Lower leg skin (tissue), 4 donors: ENCODE results near the gene FZD10. TPM values are rescaled to one million over a fixed set of nuclear protein-coding genes. Genes with fewer than 3 reads are reported as not detected.

Experiments
- DNase-seq, 2 donors: peaks; one replicate each; pipeline ENCODE4 v3.0.0-alpha.2; 2019; ENCODE audit warnings: low spot score in 2 of 2
- H3K4me3 ChIP-seq: fragments of 200-600 bp; sonication (generic); 2 replicates; pipeline ENCODE4 v1.5.1; 2017; ENCODE audit warnings: mild to moderate bottlenecking, low read depth; ENCODE audit not compliant: poor library complexity, severe bottlenecking
- CTCF ChIP-seq, 3 donors: fragments of 450-650 bp; IDR thresholded peaks; one replicate each; pipeline ENCODE4 v1.5.1; 2016; ENCODE audit warnings: antibody characterized with exemption in 3 of 3, mild to moderate bottlenecking in 3 of 3, moderate library complexity in 2 of 3
- POLR2A ChIP-seq, 2 donors: fragments of 450-650 bp; IDR thresholded peaks; one replicate each; pipeline ENCODE4 v1.6.1; 2016 to 2017; ENCODE audit warnings: antibody characterized with exemption in 2 of 2, mild to moderate bottlenecking in 1 of 2, moderate library complexity in 1 of 2
- WGBS, 2 donors: methylation state at CpG; one replicate each; pipeline ENCODE4 v1.1.5; 2018; 5-methylcytosine and 5-hydroxymethylcytosine counted together
- intact Hi-C: fragments of 100-400 bp; cut with DNase I; formaldehyde crosslinking; loops from one replicate; pipeline ENCODE4 v1.15.0; 2023; ENCODE audit warnings: low total_unique reads
- total RNA-seq, 4 donors: library from RNA; depleted of rRNA; stranded (reverse); fragments of >200 nt; gene quantifications; one replicate each; pipeline ENCODE4 v1.1.0, GENCODE V29; 2016

Gene FZD10
- total RNA-seq, 4 donors from 2014 or later = 11.0 to 33.2 (median 19.3) TPM

GRCh38 chr12:130195776-130196175, 33.5 kb downstream of the FZD10 start:
- DNase-seq = peak in 1 of 2 donors; percentile 60
- H3K4me3 ChIP-seq = no peak overlapping the region
- TF ChIP-seq POLR2A (IDR thresholded peaks at IDR 0.05) (no peak), CTCF (IDR thresholded peaks at IDR 0.05) (no peak)
- intact Hi-C loops = no loop called here
- WGBS, 2 donors = 75 to 81% methylated on average over 12 of the region's 12 CpGs

- no peak overlapping the region for H3K4me3 ChIP-seq
- peak in 1 of 2 donors; percentile 66 for DNase-seq
- WGBS, 2 donors = 79 to 83% methylated on average over 13 of the region's 13 CpGs
- intact Hi-C loops = no loop called here
- no peak for TF ChIP-seq CTCF (IDR thresholded peaks at IDR 0.05)
- no peak for TF ChIP-seq POLR2A (IDR thresholded peaks at IDR 0.05)
These were observed 34.6 kb downstream of the FZD10 start for GRCh38 chr12:130196827-130197226.

GRCh38 chr12:130198026-130198662, 35.9 kb downstream of the FZD10 start:
- DNase-seq = peak in 1 of 2 donors; percentile 66
- no peak for TF ChIP-seq CTCF (IDR thresholded peaks at IDR 0.05)
- TF ChIP-seq POLR2A (IDR thresholded peaks at IDR 0.05) = no peak
- no peak overlapping the region for H3K4me3 ChIP-seq
- WGBS, 2 donors = 77 to 83% methylated on average over 18 of the region's 18 CpGs
- intact Hi-C loops = no loop called here

GRCh38 chr12:130198663-130199060, 36.4 kb downstream of the FZD10 start:
- 82 to 83% methylated on average over 16 of the region's 16 CpGs for WGBS, 2 donors
- DNase-seq = peak in 1 of 2 donors; percentile 58

GRCh38 chr12:130199581-130200390, 37.5 kb downstream of the FZD10 start:
- no peak for TF ChIP-seq POLR2A (IDR thresholded peaks at IDR 0.05)
- TF ChIP-seq CTCF (IDR thresholded peaks at IDR 0.05) = no peak
- WGBS, 2 donors = 61 to 62% methylated on average over 18 of the region's 18 CpGs
- DNase-seq = peak in 1 of 2 donors; percentile 65
- no peak overlapping the region for H3K4me3 ChIP-seq
- intact Hi-C loops = no loop called here

More at GRCh38 chr12:130198663-130199060, 36.4 kb downstream of the FZD10 start:
- TF ChIP-seq POLR2A (IDR thresholded peaks at IDR 0.05) = no peak
- TF ChIP-seq CTCF (IDR thresholded peaks at IDR 0.05) = no peak
- intact Hi-C loops = no loop called here
- H3K4me3 ChIP-seq = no peak overlapping the region
